Gastroesophageal sphincter (tissue), 4 donors: ENCODE results near the gene PLEKHO2. TPM values are rescaled to one million over a fixed set of nuclear protein-coding genes. Genes with fewer than 3 reads are reported as not detected.
A peak's percentile ranks its signal among the peaks of the same experiment; 100 is the strongest.

Source experiments
- ATAC-seq: fragments of 150-250 bp; one replicate; pipeline ENCODE4 v1.9.1; 2016; ENCODE audit warnings: mild to moderate bottlenecking, moderate library complexity
- H3K27ac ChIP-seq, 4 donors: fragments of 200-600 bp; sonication (generic) in 3 of 4; 1 replicate in 3 of 4; 2 replicates in 1 of 4; pipeline ENCODE4 v1.5.1; 2016 to 2019
- H3K27me3 ChIP-seq: fragments of 200-600 bp; sonication (generic); one replicate; pipeline ENCODE4 v1.5.1; 2019
- H3K36me3 ChIP-seq, 2 donors: fragments of 200-600 bp; sonication (generic); one replicate each; pipeline ENCODE4 v1.5.1; 2019; ENCODE audit warnings: control low read depth in 1 of 2
- H3K4me1 ChIP-seq, 3 donors: fragments of 200-600 bp; sonication (generic); 1 replicate in 2 of 3; 2 replicates in 1 of 3; pipeline ENCODE4 v1.5.1; 2016 to 2019; ENCODE audit warnings: control low read depth in 2 of 3
- H3K4me3 ChIP-seq, 2 donors: fragments of 200-600 bp; sonication (generic); one replicate each; pipeline ENCODE4 v1.5.1; 2019; ENCODE audit warnings: mild to moderate bottlenecking in 1 of 2, moderate library complexity in 1 of 2
- H3K9me3 ChIP-seq, 3 donors: fragments of 200-600 bp; sonication (generic); one replicate each; pipeline ENCODE4 v1.5.1; 2017 to 2019; ENCODE audit warnings: control low read depth in 2 of 3
- CTCF ChIP-seq, 4 experiments: fragments of 200-600 bp in 2 of 4; fragments of 450-650 bp in 2 of 4; sonication (generic) in 1 of 4; IDR thresholded peaks; one replicate each; pipeline ENCODE4 v1.5.1; 2017 to 2019; ENCODE audit warnings: antibody characterized with exemption in 4 of 4, mild to moderate bottlenecking in 2 of 4, moderate library complexity in 2 of 4
- EP300 ChIP-seq: sonication (generic); formaldehyde crosslinking; IDR thresholded peaks from one replicate; pipeline ENCODE4 v1.6.1; 2017; ENCODE audit warnings: antibody characterized with exemption, mild to moderate bottlenecking
- POLR2A ChIP-seq, 2 donors: fragments of 450-650 bp; IDR thresholded peaks; one replicate each; pipeline ENCODE4 v1.6.1; 2017; ENCODE audit warnings: antibody characterized with exemption in 2 of 2, mild to moderate bottlenecking in 2 of 2, moderate library complexity in 1 of 2
- POLR2AphosphoS5 ChIP-seq: sonication (generic); formaldehyde crosslinking; IDR thresholded peaks from one replicate; pipeline ENCODE4 v1.6.1; 2017; ENCODE audit warnings: antibody characterized with exemption
- WGBS, 2 donors: methylation state at CpG; one replicate each; pipeline ENCODE4 v1.1.5; 2018; ENCODE audit warnings: low coverage in 1 of 2; 5-methylcytosine and 5-hydroxymethylcytosine counted together
- total RNA-seq, 4 donors: library from RNA; depleted of rRNA; stranded (reverse); fragments of >200 nt; gene quantifications; one replicate each; pipeline ENCODE4 v1.1.0, GENCODE V29; 2016

PLEKHO2 gene
- total RNA-seq, 4 donors from 2014 or later: 27.1 to 47.9 (median 43.1) TPM

DNA sequence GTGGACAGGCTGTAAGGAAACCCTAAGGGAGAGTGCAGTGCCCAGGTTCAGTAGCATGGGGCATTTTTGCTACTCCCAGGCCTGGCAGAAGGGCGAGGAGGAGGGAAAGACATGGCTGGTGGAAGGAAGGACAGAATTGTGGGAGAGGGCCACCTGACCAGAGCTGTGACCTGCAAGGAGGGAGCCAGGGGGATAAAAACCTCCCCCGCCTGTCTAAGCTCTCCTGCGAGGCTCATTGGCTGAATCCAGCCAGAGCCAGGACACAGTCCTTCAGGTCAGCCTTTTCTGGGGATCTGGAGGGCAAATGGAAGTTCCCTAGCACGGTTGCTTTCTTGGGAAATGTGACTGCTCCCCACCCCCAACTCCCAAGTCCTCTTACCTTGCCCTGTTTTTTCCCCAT, 56.7 kb downstream of the PLEKHO2 start:
- no peak for ATAC-seq
- Histone ChIP-seq H3K27ac (peak overlapping the region in 3 of 4 donors; percentile 77 to 79 (median 78)), H3K4me3 (no peak overlapping the region), H3K9me3 (peaks cover 0 to 17% (median 0%) of the 10 kb centered on the region in 3 donors), H3K36me3 (no peaks in the 10 kb centered on the region), H3K4me1 (peaks cover 0 to 52% (median 30%) of the 10 kb centered on the region in 3 donors), H3K27me3 (no peaks in the 10 kb centered on the region)
- TF ChIP-seq EP300 (no peak), POLR2AphosphoS5 (no peak), POLR2A (IDR thresholded peaks at IDR 0.05) (no peak), CTCF (IDR thresholded peaks at IDR 0.05) (no peak)
- 76 to 84% methylated on average over 3 to 4 of the region's 4 CpGs for WGBS, 2 donors

- WGBS, 2 donors: 100% methylated on average over 4 to 5 of the region's 5 CpGs
Observed at GRCh38 chr15:64901141-64901540, 59.4 kb downstream of the PLEKHO2 start.

DNA sequence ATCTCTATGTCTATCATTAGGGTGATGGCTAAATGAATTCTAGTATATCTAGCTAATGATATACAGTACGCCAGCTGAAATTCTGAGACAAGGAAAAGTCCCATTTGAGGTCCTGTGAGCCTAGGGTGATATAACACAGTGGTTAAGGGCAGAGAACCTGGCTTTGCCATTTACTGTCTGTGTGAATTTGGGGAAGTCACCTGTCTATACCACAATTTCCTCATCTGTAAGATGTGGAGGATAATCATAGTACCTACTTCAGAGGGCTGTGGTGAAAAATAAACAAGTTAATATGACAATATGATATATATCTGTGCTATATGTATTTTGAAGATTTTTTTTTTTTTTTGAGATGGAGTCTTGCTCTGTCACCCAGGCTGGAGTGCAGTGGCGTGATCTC, 60.2 kb downstream of the PLEKHO2 start:
- no peak for ATAC-seq
- WGBS, 2 donors: 50 to 88% methylated on average over 2 of the region's 2 CpGs
- H3K27me3 ChIP-seq: no peaks in the 10 kb centered on the region
- TF ChIP-seq CTCF (IDR thresholded peaks at IDR 0.05) (no peak), POLR2A (IDR thresholded peaks at IDR 0.05) (no peak), EP300 (no peak), POLR2AphosphoS5 (no peak)
- peaks cover 0 to 17% (median 0%) of the 10 kb centered on the region in 3 donors for H3K9me3 ChIP-seq
- H3K36me3 ChIP-seq: no peaks in the 10 kb centered on the region
- H3K4me3 ChIP-seq: no peak overlapping the region
- peaks cover 0 to 31% (median 6%) of the 10 kb centered on the region in 3 donors for H3K4me1 ChIP-seq
- H3K27ac ChIP-seq: no peak overlapping the region

More at GRCh38 chr15:64901141-64901540, 59.4 kb downstream of the PLEKHO2 start:
- H3K27me3 ChIP-seq: no peaks in the 10 kb centered on the region
- ATAC-seq: no peak
- H3K9me3 ChIP-seq: peaks cover 0 to 17% (median 0%) of the 10 kb centered on the region in 3 donors
- H3K4me1 ChIP-seq: peaks cover 0 to 38% (median 8%) of the 10 kb centered on the region in 3 donors
- TF ChIP-seq CTCF (IDR thresholded peaks at IDR 0.05) (no peak), POLR2AphosphoS5 (no peak), POLR2A (IDR thresholded peaks at IDR 0.05) (no peak), EP300 (no peak)
- H3K27ac ChIP-seq: no peak overlapping the region
- H3K4me3 ChIP-seq: no peak overlapping the region
- H3K36me3 ChIP-seq: no peaks in the 10 kb centered on the region

GRCh38 chr15:64902863-64903262, 61.1 kb downstream of the PLEKHO2 start:
- ATAC-seq: no peak

More at GRCh38 chr15:64902863-64903262, 61.1 kb downstream of the PLEKHO2 start:
- Histone ChIP-seq H3K27me3 (no peaks in the 10 kb centered on the region), H3K36me3 (no peaks in the 10 kb centered on the region), H3K9me3 (peaks cover 0 to 17% (median 0%) of the 10 kb centered on the region in 3 donors), H3K27ac (no peak overlapping the region), H3K4me1 (peaks cover 0 to 21% (median 0%) of the 10 kb centered on the region in 3 donors), H3K4me3 (no peak overlapping the region)
- 92 to 94% methylated on average over 4 of the region's 4 CpGs for WGBS, 2 donors
- no peak for TF ChIP-seq POLR2A (IDR thresholded peaks at IDR 0.05)
- TF ChIP-seq POLR2AphosphoS5: no peak
- no peak for TF ChIP-seq CTCF (IDR thresholded peaks at IDR 0.05)
